Smooth muscle cell (in vitro differentiated cells): Measurements from ENCODE around the gene APOA4. TPM values are rescaled to one million over a fixed set of nuclear protein-coding genes. Genes with fewer than 3 reads are reported as not detected.
A peak's percentile ranks its signal among the peaks of the same experiment; 100 is the strongest.

Experiments
- DNase-seq: peaks from one replicate; lab custom pipeline; 2025; ENCODE audit not compliant: unreplicated experiment; lab: John Stamatoyannopoulos, UW
- H2AFZ ChIP-seq: fragments of 200-600 bp; sonication (generic); 2 replicates; pipeline ENCODE4 v1.6.0; 2016; ENCODE audit warnings: antibody characterized with exemption, low read depth, mild to moderate bottlenecking
- H3F3A ChIP-seq: fragments of 200-600 bp; sonication (generic); 2 replicates; pipeline ENCODE4 v1.6.0; 2017; ENCODE audit warnings: antibody characterized with exemption, low read depth
- H3K27ac ChIP-seq: fragments of 200-600 bp; sonication (generic); 2 replicates; pipeline ENCODE4 v1.5.1; 2016; ENCODE audit warnings: low read depth, mild to moderate bottlenecking
- H3K27me3 ChIP-seq: fragments of 200-600 bp; sonication (generic); 2 replicates; pipeline ENCODE4 v1.6.1; 2016; ENCODE audit warnings: low read depth, mild to moderate bottlenecking
- H3K36me3 ChIP-seq: fragments of 200-600 bp; sonication (generic); 2 replicates; pipeline ENCODE4 v1.5.1; 2016; ENCODE audit warnings: low read depth
- H3K4me1 ChIP-seq: fragments of 200-600 bp; sonication (generic); 2 replicates; pipeline ENCODE4 v1.5.1; 2016; ENCODE audit warnings: low read depth
- H3K4me2 ChIP-seq: fragments of 200-600 bp; sonication (generic); 2 replicates; pipeline ENCODE4 v1.6.0; 2016; ENCODE audit warnings: mild to moderate bottlenecking
- H3K4me3 ChIP-seq: fragments of 200-600 bp; sonication (generic); 2 replicates; pipeline ENCODE4 v1.5.1; 2016; ENCODE audit warnings: mild to moderate bottlenecking
- H3K79me2 ChIP-seq: fragments of 200-600 bp; sonication (generic); 2 replicates; pipeline ENCODE4 v1.6.0; 2016; ENCODE audit warnings: low read depth, mild to moderate bottlenecking
- H3K9ac ChIP-seq: fragments of 200-600 bp; sonication (generic); 2 replicates; pipeline ENCODE4 v1.6.0; 2016; ENCODE audit warnings: low read depth
- H3K9me3 ChIP-seq: fragments of 200-600 bp; sonication (generic); replicated peaks from 2 replicates; pipeline ENCODE4 v1.5.1; 2016; ENCODE audit warnings: low read depth
- H4K20me1 ChIP-seq: fragments of 200-600 bp; sonication (generic); 2 replicates; pipeline ENCODE4 v1.6.0; 2016; ENCODE audit warnings: low read depth
- WGBS: methylation state at CpG from one replicate; pipeline ENCODE4 v1.1.7; 2016; ENCODE audit warnings: low lambda C conversion rate; 5-methylcytosine and 5-hydroxymethylcytosine counted together
- polyA plus RNA-seq: library from polyadenylated mRNA; unstranded; fragments of >200 nt; fragmentation: Nextera tagmentation; extraction: Ambion mirVana; gene quantifications from 2 replicates; pipeline ENCODE4 v1.2.1, GENCODE V29; 2016
- total RNA-seq: library from RNA; depleted of rRNA; stranded (reverse); fragments of >200 nt; gene quantifications from 2 replicates; pipeline ENCODE4 v1.2.3, GENCODE V29; 2014
- TF ChIP-seq, protein P1 (sequence below): fragments of 200-600 bp; sonication (generic); IDR thresholded peaks from 2 replicates; pipeline ENCODE4 v1.5.1; 2017; ENCODE audit warnings: borderline replicate concordance, mild to moderate bottlenecking, antibody characterized with exemption; ENCODE audit not compliant: insufficient read depth, poor library complexity, severe bottlenecking

The APOA4 gene
- total and polyA plus RNA-seq, 2 experiments from 2014 or later, result 0.15 TPM; not detected in 1

- peaks cover 7% of the 10 kb centered on the region for H4K20me1 ChIP-seq
- no peaks in the 10 kb centered on the region for H3K27me3 ChIP-seq
- H3F3A ChIP-seq, result no peaks in the 10 kb centered on the region
- no peaks in the 10 kb centered on the region for H3K79me2 ChIP-seq
- no peak overlapping the region for H3K9ac ChIP-seq
- H3K4me3 ChIP-seq, result no peak overlapping the region
- TF ChIP-seq, protein P1, sequence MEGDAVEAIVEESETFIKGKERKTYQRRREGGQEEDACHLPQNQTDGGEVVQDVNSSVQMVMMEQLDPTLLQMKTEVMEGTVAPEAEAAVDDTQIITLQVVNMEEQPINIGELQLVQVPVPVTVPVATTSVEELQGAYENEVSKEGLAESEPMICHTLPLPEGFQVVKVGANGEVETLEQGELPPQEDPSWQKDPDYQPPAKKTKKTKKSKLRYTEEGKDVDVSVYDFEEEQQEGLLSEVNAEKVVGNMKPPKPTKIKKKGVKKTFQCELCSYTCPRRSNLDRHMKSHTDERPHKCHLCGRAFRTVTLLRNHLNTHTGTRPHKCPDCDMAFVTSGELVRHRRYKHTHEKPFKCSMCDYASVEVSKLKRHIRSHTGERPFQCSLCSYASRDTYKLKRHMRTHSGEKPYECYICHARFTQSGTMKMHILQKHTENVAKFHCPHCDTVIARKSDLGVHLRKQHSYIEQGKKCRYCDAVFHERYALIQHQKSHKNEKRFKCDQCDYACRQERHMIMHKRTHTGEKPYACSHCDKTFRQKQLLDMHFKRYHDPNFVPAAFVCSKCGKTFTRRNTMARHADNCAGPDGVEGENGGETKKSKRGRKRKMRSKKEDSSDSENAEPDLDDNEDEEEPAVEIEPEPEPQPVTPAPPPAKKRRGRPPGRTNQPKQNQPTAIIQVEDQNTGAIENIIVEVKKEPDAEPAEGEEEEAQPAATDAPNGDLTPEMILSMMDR, result no peak
- peak overlapping the region; percentile 27 for H3K4me2 ChIP-seq
- H3K9me3 ChIP-seq, result no peaks in the 10 kb centered on the region
- WGBS, result 50% methylated on average over 5 of the region's 5 CpGs
- no peak overlapping the region for H2AFZ ChIP-seq
- peak overlapping the region; percentile 73 for H3K27ac ChIP-seq
- H3K36me3 ChIP-seq, result no peaks in the 10 kb centered on the region
- no peak for DNase-seq
- no peaks in the 10 kb centered on the region for H3K4me1 ChIP-seq
These were observed 29.3 kb upstream of the APOA4 start for GRCh38 chr11:116852261-116853031.

DNA sequence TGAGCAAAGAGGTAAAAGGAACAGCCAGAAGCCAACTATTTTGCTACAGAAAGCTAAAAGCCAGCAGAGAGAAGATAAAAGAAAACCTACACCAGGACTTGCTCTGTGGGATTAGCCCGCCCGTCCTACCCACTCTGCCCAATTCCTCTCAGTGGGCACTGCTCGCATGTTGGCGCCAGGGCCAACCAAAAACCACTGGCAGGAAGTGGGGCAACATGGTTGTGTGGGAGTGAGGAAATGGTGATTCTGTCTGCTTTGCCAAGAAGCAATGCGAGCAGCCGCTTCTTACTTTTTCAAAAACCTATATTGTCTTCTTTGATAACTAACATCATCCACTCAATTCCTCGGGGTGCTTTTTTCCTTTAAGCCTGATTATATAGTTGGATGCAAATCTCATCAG lies 28.5 kb upstream of the APOA4 start:
- peak overlapping the region; percentile 73 for H3K27ac ChIP-seq
- H4K20me1 ChIP-seq, result peaks cover 7% of the 10 kb centered on the region
- H3K79me2 ChIP-seq, result no peaks in the 10 kb centered on the region
- no peak overlapping the region for H2AFZ ChIP-seq
- no peak for DNase-seq
- no peaks in the 10 kb centered on the region for H3K4me1 ChIP-seq
- H3K9me3 ChIP-seq, result no peaks in the 10 kb centered on the region
- peak overlapping the region; percentile 27 for H3K4me2 ChIP-seq
- 79% methylated on average over 7 of the region's 7 CpGs for whole genome bisulfite sequencing
- no peak overlapping the region for H3K4me3 ChIP-seq
- no peaks in the 10 kb centered on the region for H3K36me3 ChIP-seq
- TF ChIP-seq, protein P1, result no peak
- H3K27me3 ChIP-seq, result no peaks in the 10 kb centered on the region
- no peak overlapping the region for H3K9ac ChIP-seq
- no peaks in the 10 kb centered on the region for H3F3A ChIP-seq

DNA sequence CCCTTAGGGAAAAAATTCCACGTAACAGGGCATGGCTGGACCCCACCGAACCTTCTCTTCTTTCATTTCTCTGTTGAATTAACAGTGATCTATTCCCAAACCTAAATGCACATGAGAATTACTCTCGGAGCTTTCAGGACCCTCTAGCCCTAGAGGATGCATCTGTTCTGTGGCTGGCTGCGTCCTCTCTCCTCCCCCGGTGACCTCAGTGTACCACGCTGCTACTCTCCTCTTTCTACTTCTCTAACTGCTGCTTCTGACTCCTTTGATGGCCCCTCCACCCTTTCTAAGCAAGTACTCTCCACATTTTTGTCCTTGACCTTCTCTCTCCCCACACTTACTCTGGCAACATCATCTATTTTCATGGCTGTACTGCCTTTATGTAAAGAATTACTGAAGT lies 26.4 kb upstream of the APOA4 start:
- Histone ChIP-seq H3K27me3 (no peaks in the 10 kb centered on the region), H3K9ac (no peak overlapping the region), H3K79me2 (no peaks in the 10 kb centered on the region), H3K9me3 (no peaks in the 10 kb centered on the region), H3K4me1 (no peaks in the 10 kb centered on the region), H3K4me3 (no peak overlapping the region), H3F3A (no peaks in the 10 kb centered on the region), H3K27ac (no peak overlapping the region), H2AFZ (no peak overlapping the region), H3K36me3 (no peaks in the 10 kb centered on the region), H3K4me2 (no peak overlapping the region), H4K20me1 (peaks cover 7% of the 10 kb centered on the region)
- no peak for DNase-seq
- TF ChIP-seq, protein P1, result no peak
- WGBS, result over 99% methylated on average over 6 of the region's 6 CpGs

DNA sequence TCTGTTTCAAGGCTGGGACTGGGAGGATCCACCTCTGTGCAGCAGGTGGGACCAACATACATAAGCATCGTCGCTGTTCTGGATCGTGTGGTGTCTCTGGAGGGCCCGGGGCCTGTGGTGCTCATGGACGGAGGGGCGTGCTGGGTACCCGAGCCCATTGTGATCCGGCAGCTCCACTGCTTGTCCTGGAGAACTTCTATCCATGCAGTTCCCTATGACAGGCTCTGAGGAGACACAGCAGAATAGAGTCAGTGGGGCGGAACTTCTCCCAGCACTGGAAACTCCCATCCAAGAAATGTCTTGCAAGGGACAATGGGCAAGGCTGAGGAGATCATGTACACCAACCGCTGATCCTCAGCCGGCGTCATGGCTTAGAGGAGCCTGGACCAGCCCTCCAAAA lies 26.0 kb upstream of the APOA4 start:
- H3K79me2 ChIP-seq, result no peaks in the 10 kb centered on the region
- no peak overlapping the region for H3K4me2 ChIP-seq
- no peaks in the 10 kb centered on the region for H3K36me3 ChIP-seq
- H3K27ac ChIP-seq, result no peak overlapping the region
- H4K20me1 ChIP-seq, result peaks cover 7% of the 10 kb centered on the region
- no peak for DNase-seq
- WGBS, result 98% methylated on average over 12 of the region's 12 CpGs
- H3K27me3 ChIP-seq, result no peaks in the 10 kb centered on the region
- no peak overlapping the region for H3K9ac ChIP-seq
- no peaks in the 10 kb centered on the region for H3K9me3 ChIP-seq
- TF ChIP-seq, protein P1, result no peak
- no peak overlapping the region for H3K4me3 ChIP-seq
- no peaks in the 10 kb centered on the region for H3K4me1 ChIP-seq
- no peaks in the 10 kb centered on the region for H3F3A ChIP-seq
- H2AFZ ChIP-seq, result no peak overlapping the region
